LNCaP clone FGC (cell line): ENCODE results near the gene TMEM150A.

Experiments used
- DNase-seq: peaks from one replicate; pipeline ENCODE4 v3.0.0-alpha.2; 2011; ENCODE audit warnings: low read depth
- H3K4me3 ChIP-seq: 2 replicates; pipeline ENCODE4 v1.5.1; 2011; ENCODE audit warnings: mild to moderate bottlenecking, low read depth, low read length, control low read depth
- TF ChIP-seq, protein P1 (sequence below): IDR thresholded peaks from 2 replicates; pipeline ENCODE4 v1.5.1; 2012; ENCODE audit warnings: mild to moderate bottlenecking; ENCODE audit not compliant: control insufficient read depth, insufficient read depth; ENCODE audit errors: extremely low read depth

The TMEM150A gene

DNA sequence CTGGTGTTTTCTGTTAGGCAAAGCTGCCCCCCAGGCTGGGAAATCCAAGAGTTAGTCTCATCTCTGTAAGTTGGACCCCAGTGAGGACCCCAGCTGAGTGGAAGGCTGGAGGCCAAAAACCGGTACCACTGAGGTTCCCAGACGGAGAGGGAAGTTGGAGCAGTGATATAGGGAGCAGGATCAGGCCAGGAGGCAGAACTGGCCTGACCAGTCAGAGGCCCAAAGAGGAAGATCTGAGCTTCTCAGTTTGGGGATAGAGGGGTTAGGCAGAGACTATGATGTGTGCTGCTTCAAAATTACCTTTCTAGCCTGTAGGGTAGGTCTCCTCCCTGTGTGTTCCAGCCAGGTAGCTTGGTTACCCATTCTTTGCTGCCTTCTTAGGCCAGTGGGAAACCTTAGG is 11.5 kb downstream of the TMEM150A start:
- no peak overlapping the region for H3K4me3 ChIP-seq
- no peak for DNase-seq
- TF ChIP-seq, protein P1, sequence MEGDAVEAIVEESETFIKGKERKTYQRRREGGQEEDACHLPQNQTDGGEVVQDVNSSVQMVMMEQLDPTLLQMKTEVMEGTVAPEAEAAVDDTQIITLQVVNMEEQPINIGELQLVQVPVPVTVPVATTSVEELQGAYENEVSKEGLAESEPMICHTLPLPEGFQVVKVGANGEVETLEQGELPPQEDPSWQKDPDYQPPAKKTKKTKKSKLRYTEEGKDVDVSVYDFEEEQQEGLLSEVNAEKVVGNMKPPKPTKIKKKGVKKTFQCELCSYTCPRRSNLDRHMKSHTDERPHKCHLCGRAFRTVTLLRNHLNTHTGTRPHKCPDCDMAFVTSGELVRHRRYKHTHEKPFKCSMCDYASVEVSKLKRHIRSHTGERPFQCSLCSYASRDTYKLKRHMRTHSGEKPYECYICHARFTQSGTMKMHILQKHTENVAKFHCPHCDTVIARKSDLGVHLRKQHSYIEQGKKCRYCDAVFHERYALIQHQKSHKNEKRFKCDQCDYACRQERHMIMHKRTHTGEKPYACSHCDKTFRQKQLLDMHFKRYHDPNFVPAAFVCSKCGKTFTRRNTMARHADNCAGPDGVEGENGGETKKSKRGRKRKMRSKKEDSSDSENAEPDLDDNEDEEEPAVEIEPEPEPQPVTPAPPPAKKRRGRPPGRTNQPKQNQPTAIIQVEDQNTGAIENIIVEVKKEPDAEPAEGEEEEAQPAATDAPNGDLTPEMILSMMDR, result no peak

GRCh38 chr2:85589982-85590791 is 12.3 kb downstream of the TMEM150A start:
- no peak for DNase-seq
- TF ChIP-seq, protein P1, result no peak
- no peak overlapping the region for H3K4me3 ChIP-seq

GRCh38 chr2:85589181-85589580 is 13.3 kb downstream of the TMEM150A start:
- no peak for DNase-seq
- TF ChIP-seq, protein P1, result no peak
- H3K4me3 ChIP-seq, result no peak overlapping the region

GRCh38 chr2:85588645-85589044 is 13.9 kb downstream of the TMEM150A start:
- DNase-seq, result no peak
- TF ChIP-seq, protein P1, result no peak
- no peak overlapping the region for H3K4me3 ChIP-seq

GRCh38 chr2:85588236-85588635 is 14.3 kb downstream of the TMEM150A start:
- no peak for DNase-seq
- H3K4me3 ChIP-seq, result no peak overlapping the region
- TF ChIP-seq, protein P1, result no peak

- TF ChIP-seq, protein P1, result no peak
- H3K4me3 ChIP-seq, result no peak overlapping the region
- no peak for DNase-seq
Measured at GRCh38 chr2:85585781-85586105, 16.8 kb downstream of the TMEM150A start.

- DNase-seq, result no peak
- no peak overlapping the region for H3K4me3 ChIP-seq
- TF ChIP-seq, protein P1, result no peak
Measured at GRCh38 chr2:85584857-85585780, 17.4 kb downstream of the TMEM150A start.
